Erythroblast (primary cell): ENCODE measurements around the gene HIPK2.

Source experiments
- DNase-seq, 2 experiments: peaks; one replicate each; lab custom pipeline; 2025; lab: John Stamatoyannopoulos, UW
- GATA1 ChIP-seq: IDR thresholded peaks from 2 replicates; pipeline ENCODE4 v1.6.1; 2011; ENCODE audit warnings: low read depth, mild to moderate bottlenecking, control low read depth, low read length, moderate library complexity
- POLR2A ChIP-seq: IDR thresholded peaks from 2 replicates; pipeline ENCODE4 v1.6.1; 2011; ENCODE audit warnings: mild to moderate bottlenecking, low read length

Gene HIPK2

GRCh38 chr7:139645572-139646523 is 131.9 kb downstream of the HIPK2 start:
- peak; percentile 76 to 91 for DNase-seq
- TF ChIP-seq GATA1 (no peak), POLR2A (no peak)

GRCh38 chr7:139643951-139644585 is 133.7 kb downstream of the HIPK2 start:
- no peak for DNase-seq
- no peak for TF ChIP-seq GATA1
- no peak for TF ChIP-seq POLR2A

- DNase-seq, result no peak
- TF ChIP-seq GATA1 (no peak), POLR2A (no peak)
These were observed 135.5 kb downstream of the HIPK2 start for GRCh38 chr7:139642283-139642682.

DNA sequence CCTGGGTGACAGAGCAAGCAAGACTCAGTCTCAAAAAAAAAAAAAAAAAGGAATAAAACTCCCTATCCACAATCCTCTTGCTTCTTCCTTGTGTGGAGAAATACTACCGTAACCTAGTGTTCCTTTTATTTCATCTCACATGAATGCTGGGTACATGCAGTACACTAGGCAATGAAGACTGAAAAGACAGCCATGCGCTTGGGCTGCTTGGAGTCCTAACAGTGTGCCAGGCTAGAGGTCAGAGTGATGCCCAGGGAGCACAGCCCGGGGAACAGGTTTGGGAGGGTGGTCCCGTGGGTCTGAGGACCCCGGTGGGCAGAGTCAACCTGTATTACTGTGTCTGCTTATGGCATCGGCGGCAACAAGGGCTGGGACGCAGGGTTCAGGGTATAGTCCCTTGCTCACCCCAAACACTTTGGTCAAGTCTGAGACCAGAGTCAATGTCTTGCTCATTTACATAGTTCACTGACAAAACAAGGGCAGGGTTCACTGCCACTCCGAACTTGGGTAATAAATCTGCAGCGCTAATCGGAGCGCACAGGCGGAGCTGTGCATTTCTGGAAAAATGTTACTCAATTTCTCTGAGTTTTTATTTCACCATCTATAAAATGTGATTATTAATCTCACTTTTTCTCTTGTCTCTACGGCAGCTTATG is 136.3 kb downstream of the HIPK2 start:
- no peak for TF ChIP-seq GATA1
- TF ChIP-seq POLR2A, result no peak

DNA sequence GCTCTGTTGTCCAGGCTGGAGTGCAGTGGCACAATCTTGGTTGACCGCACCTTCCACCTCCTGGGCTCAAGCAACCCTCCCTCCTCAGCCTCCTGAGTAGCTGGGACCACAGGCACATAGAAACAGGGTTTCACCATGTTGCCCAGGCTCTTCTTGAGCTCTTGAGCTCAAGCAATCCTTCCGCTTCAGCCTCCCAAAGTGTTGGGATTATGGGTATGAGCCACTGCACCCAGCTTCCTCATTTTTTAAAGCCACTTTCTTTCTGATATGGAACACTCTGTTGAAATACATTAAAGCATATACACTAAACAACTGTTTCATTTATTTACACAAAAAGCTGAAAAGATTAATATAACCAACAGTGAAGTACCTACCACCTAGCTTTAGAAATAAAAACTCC is 137.1 kb downstream of the HIPK2 start:
- no peak for DNase-seq
- TF ChIP-seq POLR2A, result no peak
- no peak for TF ChIP-seq GATA1

More for the DNA sequence above, 136.3 kb downstream of the HIPK2 start:
- DNase-seq, result no peak

DNA sequence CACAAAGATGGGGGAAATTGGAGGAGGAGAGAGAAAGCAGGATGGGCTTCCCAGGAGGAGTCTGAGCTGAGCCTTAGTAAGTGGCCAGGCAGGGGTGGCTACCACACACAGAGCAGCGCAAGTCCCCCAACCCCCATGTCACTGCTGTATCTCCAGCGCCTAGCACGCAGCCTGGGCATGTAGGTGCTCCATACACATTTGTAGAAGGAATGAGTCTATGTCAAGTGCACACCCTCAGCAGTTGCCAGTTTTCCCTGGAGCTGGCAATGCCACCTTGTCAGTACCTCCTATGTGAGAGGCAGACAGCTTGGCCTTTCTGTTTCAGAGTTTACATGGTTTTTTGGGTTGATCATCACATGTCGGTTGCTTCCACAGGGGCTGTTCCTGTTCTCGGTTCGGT is 138.2 kb downstream of the HIPK2 start:
- TF ChIP-seq GATA1 (no peak), POLR2A (no peak)
- DNase-seq, result no peak

- TF ChIP-seq POLR2A (no peak), GATA1 (no peak)
- no peak for DNase-seq
These were observed 142.1 kb downstream of the HIPK2 start for GRCh38 chr7:139635526-139636302.

- DNase-seq, result no peak
- TF ChIP-seq GATA1, result no peak
- TF ChIP-seq POLR2A, result no peak
These were observed 143.7 kb downstream of the HIPK2 start for GRCh38 chr7:139634087-139634486.

DNA sequence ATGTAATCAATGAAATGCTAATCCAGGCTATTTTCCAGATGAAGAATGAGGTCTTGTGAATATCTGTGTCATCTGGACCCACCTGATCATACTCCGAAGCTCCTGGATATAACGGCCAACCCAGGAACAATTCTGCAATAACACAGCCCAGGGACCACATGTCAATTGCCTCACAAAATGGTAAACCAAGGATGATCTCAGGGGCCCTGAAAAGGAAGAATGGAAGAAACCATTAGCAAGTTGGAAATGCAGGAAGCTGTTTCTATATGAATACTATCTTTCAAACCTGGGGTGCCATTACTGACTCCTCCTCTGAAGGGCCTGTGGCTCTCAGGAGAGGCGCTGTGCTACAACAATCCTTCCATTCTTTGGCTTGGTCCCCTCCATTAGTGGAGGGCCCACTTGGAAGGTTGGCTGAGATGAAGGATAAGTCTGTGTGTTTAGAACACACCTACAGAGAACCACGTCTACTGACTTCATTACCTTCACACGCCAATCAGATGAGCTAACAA is 146.2 kb downstream of the HIPK2 start:
- no peak for DNase-seq

GRCh38 chr7:139630643-139631519 is 146.9 kb downstream of the HIPK2 start:
- no peak for DNase-seq
- TF ChIP-seq POLR2A (no peak), GATA1 (no peak)

More for the DNA sequence above, 146.2 kb downstream of the HIPK2 start:
- TF ChIP-seq GATA1 (no peak), POLR2A (no peak)

- no peak for DNase-seq
- TF ChIP-seq POLR2A (no peak), GATA1 (no peak)
These were observed 148.3 kb downstream of the HIPK2 start for GRCh38 chr7:139629392-139630082.

- no peak for DNase-seq
These were observed 150.0 kb downstream of the HIPK2 start for GRCh38 chr7:139627831-139628230.

More at GRCh38 chr7:139627831-139628230, 150.0 kb downstream of the HIPK2 start:
- no peak for TF ChIP-seq GATA1
- no peak for TF ChIP-seq POLR2A
